NCI-H2227 treated with DMSO at 0.1 percent for 48 hours (cell line): ENCODE results near the gene PUM1.
"Not testable (repeated sequence)": the region's sequence is repeated elsewhere in the genome, so short reads cannot be mapped to it uniquely, and the experiment has no call there.

Experiments
- DNase-seq: peaks from one replicate; lab custom pipeline; 2025; lab: John Stamatoyannopoulos, UW

The PUM1 gene, protein sequence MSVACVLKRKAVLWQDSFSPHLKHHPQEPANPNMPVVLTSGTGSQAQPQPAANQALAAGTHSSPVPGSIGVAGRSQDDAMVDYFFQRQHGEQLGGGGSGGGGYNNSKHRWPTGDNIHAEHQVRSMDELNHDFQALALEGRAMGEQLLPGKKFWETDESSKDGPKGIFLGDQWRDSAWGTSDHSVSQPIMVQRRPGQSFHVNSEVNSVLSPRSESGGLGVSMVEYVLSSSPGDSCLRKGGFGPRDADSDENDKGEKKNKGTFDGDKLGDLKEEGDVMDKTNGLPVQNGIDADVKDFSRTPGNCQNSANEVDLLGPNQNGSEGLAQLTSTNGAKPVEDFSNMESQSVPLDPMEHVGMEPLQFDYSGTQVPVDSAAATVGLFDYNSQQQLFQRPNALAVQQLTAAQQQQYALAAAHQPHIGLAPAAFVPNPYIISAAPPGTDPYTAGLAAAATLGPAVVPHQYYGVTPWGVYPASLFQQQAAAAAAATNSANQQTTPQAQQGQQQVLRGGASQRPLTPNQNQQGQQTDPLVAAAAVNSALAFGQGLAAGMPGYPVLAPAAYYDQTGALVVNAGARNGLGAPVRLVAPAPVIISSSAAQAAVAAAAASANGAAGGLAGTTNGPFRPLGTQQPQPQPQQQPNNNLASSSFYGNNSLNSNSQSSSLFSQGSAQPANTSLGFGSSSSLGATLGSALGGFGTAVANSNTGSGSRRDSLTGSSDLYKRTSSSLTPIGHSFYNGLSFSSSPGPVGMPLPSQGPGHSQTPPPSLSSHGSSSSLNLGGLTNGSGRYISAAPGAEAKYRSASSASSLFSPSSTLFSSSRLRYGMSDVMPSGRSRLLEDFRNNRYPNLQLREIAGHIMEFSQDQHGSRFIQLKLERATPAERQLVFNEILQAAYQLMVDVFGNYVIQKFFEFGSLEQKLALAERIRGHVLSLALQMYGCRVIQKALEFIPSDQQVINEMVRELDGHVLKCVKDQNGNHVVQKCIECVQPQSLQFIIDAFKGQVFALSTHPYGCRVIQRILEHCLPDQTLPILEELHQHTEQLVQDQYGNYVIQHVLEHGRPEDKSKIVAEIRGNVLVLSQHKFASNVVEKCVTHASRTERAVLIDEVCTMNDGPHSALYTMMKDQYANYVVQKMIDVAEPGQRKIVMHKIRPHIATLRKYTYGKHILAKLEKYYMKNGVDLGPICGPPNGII

GRCh38 chr1:31065310-31066217 is at the start of gene PUM1:
Gene PUM1 (minus strand): TSS chr1:31065717. CDS start chr1:31059566, 6,151 bp downstream.
- DNase-seq = peak; percentile 97

- no peak for DNase-seq
Observed at GRCh38 chr1:31112266-31112935, 46.9 kb upstream of the PUM1 start.

DNA sequence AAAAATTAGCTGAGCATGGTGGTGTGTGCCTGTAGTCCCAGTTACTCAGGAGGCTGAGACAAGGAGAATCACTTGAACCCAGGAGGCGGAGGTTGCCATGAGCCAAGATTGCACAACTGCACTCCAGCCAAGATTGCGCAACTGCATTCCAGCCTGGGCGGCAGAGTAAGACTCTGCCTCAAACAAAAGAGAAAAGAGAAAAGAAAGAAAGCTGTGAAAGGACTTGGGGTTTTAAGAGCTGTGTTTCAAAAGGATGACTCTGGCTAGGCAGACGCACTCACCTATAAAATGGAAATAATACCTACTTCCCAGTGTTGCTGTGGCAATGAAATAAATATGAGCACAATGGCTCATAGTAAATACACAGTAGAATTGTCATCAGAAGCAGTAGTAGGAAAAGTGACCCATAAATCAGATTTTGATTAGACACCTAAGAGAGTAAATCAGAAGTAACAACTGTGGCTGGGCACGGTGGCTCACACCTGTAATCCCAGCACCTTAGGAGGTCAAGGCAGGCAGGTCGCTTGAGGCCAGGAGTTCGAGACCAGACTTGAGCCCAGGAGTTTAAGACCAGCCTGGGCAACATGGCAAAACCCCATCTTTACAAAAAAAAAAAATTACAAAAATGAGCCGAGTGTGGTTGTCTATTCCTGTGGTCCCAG is 45.9 kb upstream of the PUM1 start:
- DNase-seq = peak; percentile 63

DNA sequence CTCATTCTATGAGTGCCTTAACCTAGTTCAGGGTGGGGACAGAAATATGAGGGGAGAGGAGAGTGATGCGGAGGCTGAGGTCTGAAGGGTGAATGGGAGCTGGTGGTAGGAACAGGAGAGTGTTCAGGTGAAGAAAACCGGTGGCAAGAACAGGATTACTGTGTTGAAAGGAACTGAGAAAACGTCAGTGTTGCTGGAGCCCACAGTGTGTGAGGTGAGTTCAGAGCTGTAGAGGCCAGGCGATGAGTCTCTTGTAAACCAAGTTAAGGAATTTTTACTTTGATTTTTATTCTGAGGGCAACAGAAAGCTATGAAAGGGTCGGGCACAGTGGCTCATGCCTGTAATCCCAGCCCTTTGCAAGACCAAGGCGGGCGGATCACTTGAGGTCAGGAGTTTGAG is 45.3 kb upstream of the PUM1 start:
- DNase-seq = no peak

DNA sequence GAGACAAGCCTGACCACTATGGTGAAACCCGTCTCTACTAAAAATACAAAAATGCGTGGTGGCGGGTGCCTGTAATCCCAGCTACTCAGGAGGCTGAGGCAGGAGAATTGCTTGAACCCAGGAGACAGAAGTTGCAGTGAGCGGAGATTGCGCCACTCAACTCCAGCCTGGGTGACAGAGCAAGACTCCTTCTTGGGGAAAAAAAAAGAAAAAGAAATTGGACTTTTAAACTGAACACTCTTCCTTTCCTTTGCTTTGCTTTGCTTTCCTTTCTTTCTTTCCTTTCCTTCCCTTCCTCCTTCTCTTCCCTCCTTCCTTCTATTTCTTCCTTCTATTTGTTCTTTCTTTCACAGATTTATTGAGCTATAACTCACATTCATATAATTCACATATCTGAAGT is 43.3 kb upstream of the PUM1 start:
- no peak for DNase-seq

GRCh38 chr1:31105646-31106045 is 40.1 kb upstream of the PUM1 start:
- no peak for DNase-seq

DNA sequence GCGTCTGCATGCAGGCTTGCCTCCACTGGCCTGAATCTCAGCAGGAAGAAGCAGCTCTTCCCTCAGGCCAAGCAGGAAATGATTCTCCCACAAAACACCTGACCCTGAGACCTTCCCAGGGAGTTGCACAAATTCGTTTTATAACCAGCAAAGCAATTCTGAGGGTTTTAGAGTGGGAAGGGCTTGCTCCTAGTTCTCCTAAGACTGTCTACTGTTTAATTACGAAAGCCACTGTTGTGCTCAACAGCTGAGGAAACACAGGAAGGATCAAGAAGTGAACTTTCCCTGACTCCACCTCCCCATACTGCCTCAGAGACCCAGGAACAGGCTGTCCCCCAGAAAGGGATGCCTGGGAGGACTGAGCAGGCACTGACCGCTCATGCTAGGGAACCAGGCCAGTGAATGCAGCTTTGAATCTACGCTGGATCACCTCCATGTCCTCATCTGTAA is 37.0 kb upstream of the PUM1 start:
- DNase-seq = no peak

DNA sequence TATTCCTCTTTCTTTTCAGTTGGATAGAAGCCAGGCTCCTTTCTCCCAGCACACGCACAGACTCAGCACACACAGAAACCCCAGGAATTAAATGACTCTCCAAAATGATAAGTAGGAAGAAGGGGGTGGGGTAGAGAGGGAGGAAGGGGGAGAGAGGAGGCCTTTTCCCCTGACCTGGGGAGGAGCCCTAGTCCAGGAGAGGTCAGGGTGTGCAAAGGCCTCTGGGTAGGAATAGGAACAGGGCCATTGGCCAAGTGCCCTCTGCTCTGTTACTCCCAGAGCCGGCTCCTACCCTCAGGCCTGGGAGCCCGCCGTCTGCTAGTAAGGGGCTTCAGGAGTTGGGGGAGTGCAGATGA is 35.6 kb upstream of the PUM1 start:
- DNase-seq = peak; percentile 33

DNA sequence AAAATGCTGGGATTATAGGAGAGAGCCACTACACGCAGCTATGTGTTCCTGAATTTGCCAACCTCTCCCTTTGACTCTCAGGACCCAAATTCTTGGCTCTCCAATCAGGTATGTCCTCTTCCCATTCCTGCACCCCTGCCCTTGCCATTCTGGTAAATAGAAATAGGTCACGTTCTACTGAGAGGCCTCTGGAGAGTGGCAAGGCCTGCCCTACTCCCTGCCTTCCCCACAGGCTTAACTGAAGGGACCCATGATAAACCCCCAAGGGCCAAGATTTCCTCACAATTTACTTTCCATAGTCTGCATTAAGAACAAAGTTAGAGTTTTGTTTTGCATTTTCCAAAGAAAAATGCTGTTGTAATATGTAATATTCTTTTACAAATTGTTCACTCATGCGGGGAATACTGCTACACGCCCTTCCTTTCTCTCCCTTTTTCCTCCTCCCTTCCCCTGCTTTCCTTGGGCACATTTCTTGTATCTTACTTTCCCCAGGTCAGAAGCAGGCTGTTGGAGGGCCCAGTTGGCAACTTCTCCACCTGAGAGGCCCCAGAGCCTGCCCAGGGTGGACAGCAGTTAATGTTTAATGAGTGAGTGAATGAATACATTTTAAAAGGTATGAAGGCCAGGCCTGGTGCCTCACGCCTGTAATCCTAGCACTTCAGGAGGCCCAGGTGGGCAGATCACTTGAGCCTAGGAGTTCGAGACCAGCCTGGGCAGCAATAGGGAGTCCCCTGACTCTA is 33.9 kb upstream of the PUM1 start:
- no peak for DNase-seq

DNA sequence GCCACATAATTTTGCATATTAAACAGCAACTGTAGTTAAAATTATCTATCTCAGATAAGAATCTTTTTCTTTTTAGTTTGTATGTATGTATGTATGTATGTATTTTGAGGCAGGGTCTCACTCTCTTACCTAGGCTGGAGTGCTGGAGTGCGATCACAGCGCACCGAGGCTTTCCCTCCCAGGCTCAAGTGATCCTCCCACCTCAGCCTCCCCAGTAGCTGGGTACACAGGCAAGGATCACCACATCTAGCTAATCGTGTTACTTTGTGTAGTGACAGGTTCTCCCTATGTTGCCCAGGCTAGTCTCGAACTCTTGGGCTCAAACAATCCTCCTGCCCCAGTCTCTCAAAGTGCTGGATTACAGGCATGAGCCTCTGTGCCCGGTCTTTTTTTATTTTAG is 30.5 kb upstream of the PUM1 start:
- DNase-seq = no peak

DNA sequence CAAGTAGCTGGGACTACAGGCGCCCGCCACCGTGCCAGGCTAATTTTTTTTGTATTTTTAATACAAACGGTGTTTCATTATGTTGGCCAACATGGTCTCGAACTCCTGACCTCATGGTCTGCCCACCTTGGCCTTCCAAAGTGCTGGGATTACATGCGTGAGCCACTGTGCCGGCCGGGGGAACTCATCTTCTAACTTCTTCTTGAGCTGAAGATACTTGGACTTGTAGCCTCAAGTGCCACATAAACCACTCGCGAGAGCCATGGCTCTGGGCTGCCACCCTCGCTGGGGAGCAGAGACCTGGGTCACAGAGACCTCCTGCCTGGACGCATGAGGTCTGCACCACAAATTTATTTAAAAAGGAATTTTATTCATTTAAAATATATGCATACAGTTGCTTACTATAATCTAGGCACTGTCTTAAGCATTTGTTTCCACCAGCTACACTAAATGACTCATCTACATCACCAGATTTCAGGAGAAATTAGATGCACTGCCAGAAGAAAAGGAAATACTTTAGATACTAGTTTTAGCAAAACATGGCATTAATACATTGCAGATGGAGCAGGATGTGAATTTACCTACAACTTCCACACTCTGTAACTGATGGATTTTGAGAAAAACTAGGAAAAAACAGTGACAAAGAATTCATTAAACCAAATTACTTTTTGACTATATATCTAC is 29.9 kb upstream of the PUM1 start:
- no peak for DNase-seq

DNA sequence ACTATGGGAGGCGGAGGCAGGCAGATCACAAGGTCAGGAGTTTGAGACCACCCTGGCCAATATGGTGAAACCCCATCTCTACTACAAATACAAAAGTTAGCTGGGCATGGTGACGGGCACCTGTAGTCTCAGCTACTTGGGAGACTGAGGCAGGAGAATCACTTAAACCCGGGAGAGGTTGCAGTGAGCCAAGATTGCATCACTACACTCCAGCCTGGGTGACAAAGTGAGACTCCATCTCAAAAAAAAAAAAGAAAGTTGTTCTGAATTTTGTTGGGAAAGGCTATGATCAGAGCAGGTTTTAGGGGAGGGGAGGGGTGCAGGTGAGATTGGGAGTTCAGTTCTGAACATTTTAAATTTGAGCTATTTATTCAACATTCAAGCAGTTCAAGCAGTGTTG is 22.6 kb upstream of the PUM1 start:
- DNase-seq = not testable (repeated sequence)

DNA sequence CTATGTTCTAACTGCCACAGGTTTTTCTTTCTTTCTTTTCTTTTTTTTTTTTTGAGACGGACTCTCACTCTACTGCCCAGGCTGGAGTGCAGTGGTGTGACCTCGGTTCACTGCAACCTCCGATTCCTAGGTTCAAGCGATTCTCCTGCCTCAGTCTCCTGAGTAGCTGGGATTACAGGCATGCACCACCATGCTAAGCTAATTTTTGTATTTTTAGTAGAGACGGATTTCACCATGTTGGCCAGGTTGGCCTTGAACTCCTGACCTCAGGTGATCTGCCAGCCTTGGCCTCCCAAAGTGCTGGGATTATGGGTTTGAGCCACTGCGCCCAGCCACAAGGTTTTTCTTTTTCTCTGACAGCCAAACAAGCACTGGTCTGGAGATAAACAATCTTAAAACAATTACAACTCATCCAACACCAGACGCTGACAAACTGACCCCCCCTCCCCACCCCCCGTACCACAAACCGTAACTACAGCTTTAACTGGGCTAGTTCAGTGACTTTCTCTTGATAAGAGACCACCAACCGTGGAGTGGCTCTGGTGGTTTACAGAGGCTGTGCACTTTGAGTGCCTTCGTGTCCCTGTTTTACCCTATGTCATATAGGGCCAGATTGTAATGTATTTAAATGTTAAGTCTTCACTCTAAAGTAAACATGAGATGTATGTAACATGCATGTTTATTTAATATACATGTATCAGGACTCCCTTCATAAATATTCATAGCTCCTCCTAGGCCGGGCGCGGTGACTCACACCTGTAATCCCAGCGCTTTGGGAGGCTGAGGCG is 19.5 kb upstream of the PUM1 start:
- DNase-seq = no peak

DNA sequence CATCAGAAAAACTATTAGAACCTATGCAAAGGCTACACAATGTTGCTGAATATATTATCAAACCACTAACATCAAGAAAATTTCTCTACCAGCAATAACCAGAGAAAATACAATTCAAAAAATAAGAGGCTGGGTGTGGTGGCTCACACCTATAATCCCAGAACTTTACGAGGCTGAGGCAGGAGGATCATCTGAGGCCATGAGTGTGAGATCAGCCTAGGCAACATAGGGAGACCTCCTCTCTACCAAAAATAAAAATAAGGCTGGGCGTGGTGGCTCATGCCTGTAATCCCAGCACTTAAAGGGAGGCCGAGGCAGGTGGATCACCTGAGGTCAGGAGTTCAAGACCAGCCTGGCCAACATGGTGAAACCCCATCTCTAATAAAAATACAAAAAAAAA is 16.9 kb upstream of the PUM1 start:
- no peak for DNase-seq

- DNase-seq = no peak
Observed at GRCh38 chr1:31073044-31073443, 7.5 kb upstream of the PUM1 start.

GRCh38 chr1:31072304-31072746 is 6.8 kb upstream of the PUM1 start:
- no peak for DNase-seq

DNA sequence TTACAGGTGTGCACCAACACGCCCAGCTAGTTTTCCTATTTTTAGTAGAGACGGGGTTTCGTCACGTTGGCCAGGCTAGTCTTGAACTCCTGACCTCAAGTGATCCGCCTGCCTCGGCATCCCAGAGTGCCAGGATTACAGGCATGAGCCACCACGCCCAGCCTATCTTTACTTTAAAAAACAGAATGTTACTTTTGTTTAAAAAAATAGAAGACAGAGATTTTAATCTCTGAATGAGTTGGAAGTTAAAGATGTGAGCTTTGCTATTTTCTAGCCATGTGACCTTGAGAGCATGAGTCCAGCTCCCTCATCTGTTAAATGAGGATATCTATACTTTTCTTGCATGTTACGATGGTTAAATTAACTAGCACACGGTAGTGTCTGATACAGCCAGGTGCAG is 3.9 kb upstream of the PUM1 start:
- no peak for DNase-seq

- peak; percentile 55 for DNase-seq
Observed at GRCh38 chr1:31064718-31065309, 703 bp downstream of the PUM1 start.
